Neural crest cell (in vitro differentiated cells): ENCODE results near the gene DAZ1. TPM values are rescaled to one million over a fixed set of nuclear protein-coding genes. Genes with fewer than 3 reads are reported as not detected.
"Not testable (repeated sequence)": the region's sequence is repeated elsewhere in the genome, so short reads cannot be mapped to it uniquely, and the experiment has no call there.

ENCODE experiments used
- DNase-seq: peaks from one replicate; pipeline ENCODE4 v3.0.0; 2021; ENCODE audit warnings: low read depth, mixed read lengths, low spot score
- H3K27ac Mint-ChIP-seq: one replicate; pipeline ENCODE4 v1.8.0; 2021; ENCODE audit warnings: mild to moderate bottlenecking, mixed read lengths; ENCODE audit not compliant: unreplicated experiment
- H3K27me3 Mint-ChIP-seq: 2 replicates; pipeline ENCODE4 v1.8.0; 2021; ENCODE audit warnings: low read depth, mild to moderate bottlenecking, mixed read lengths
- H3K36me3 Mint-ChIP-seq: 2 replicates; pipeline ENCODE4 v1.8.0; 2021; ENCODE audit warnings: low read depth, mild to moderate bottlenecking, mixed read lengths
- H3K4me1 Mint-ChIP-seq: 2 replicates; pipeline ENCODE4 v1.8.0; 2021; ENCODE audit warnings: mixed read lengths
- H3K4me3 Mint-ChIP-seq: one replicate; pipeline ENCODE4 v1.8.0; 2021; ENCODE audit warnings: mild to moderate bottlenecking, mixed read lengths
- H3K9me3 Mint-ChIP-seq: 2 replicates; pipeline ENCODE4 v1.8.0; 2021; ENCODE audit warnings: mixed read lengths
- long read RNA-seq: library from polyadenylated mRNA; unstranded; transcript quantifications from one replicate; pipeline ENCODE4 v2.0.0, GENCODE V29; 2020
- total RNA-seq: library from RNA; stranded (reverse); gene quantifications from 2 replicates; pipeline ENCODE4 v1.2.1, GENCODE V29; 2021

DAZ1 gene, protein sequence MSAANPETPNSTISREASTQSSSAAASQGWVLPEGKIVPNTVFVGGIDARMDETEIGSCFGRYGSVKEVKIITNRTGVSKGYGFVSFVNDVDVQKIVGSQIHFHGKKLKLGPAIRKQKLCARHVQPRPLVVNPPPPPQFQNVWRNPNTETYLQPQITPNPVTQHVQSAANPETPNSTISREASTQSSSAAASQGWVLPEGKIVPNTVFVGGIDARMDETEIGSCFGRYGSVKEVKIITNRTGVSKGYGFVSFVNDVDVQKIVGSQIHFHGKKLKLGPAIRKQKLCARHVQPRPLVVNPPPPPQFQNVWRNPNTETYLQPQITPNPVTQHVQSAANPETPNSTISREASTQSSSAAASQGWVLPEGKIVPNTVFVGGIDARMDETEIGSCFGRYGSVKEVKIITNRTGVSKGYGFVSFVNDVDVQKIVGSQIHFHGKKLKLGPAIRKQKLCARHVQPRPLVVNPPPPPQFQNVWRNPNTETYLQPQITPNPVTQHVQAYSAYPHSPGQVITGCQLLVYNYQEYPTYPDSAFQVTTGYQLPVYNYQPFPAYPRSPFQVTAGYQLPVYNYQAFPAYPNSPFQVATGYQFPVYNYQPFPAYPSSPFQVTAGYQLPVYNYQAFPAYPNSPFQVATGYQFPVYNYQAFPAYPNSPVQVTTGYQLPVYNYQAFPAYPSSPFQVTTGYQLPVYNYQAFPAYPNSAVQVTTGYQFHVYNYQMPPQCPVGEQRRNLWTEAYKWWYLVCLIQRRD
- not detected in 2 replicates for total RNA-seq
- long read RNA-seq, result 0 reads

DNA sequence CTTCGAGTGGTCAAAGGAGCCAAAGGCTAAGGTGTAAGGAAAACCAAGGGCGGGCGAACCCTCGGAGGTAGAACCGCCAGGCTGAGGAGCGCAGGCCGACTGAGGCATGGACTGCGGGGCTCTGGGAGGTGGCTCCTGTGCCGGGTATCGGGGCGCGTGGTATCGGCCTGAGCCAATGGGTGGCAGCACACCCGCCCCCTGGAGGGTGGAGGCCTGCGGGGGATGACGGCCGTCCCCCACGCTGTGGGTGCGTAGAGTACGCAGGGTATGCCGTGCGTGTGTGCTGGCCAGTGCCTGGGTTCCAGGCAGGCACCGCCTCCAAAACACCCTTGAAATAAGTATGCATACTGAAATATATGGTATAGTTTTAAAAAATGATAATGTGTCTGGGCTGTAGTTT is at the start of gene DAZ1:
TSS of gene DAZ1 (minus strand) at position 101 of the 400 bp plus-strand sequence. CDS start 208 bp downstream, outside the sequence.
- H3K36me3 Mint-ChIP-seq, H3K9me3 Mint-ChIP-seq, H3K27me3 Mint-ChIP-seq, H3K4me1 Mint-ChIP-seq, H3K4me3 Mint-ChIP-seq, H3K27ac Mint-ChIP-seq, DNase-seq: not testable (repeated sequence)

DNA sequence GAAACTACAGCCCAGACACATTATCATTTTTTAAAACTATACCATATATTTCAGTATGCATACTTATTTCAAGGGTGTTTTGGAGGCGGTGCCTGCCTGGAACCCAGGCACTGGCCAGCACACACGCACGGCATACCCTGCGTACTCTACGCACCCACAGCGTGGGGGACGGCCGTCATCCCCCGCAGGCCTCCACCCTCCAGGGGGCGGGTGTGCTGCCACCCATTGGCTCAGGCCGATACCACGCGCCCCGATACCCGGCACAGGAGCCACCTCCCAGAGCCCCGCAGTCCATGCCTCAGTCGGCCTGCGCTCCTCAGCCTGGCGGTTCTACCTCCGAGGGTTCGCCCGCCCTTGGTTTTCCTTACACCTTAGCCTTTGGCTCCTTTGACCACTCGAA is 20.4 kb upstream of the DAZ1 start, which contains the start of gene DAZ2:
TSS of gene DAZ2 (plus strand) at position 301 of the 400 bp plus-strand sequence. CDS start 208 bp downstream, outside the sequence.
- not testable (repeated sequence) for H3K36me3 Mint-ChIP-seq

DNA sequence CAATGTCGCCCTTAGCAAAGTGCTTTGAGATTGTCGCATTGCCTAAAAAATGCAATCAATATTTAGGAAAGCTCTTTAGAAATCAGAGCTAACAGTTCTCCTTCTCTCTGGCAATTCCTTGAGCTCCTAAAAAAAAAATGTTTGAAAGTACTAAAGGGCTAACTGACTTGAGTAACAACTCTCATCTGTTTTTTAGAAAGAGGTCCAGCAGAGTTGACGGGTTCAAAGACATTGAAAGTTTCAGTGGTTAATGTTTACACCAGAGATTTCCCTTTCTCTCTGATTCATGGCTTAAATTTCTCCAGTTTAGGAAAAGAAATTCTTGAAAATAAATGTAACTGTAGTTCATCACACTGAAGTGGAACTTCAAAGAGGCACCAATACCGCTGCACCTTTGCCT is 11.9 kb upstream of the DAZ1 start:
- not testable (repeated sequence) for H3K9me3 Mint-ChIP-seq, H3K27ac Mint-ChIP-seq, H3K36me3 Mint-ChIP-seq

More for the DNA sequence above, 20.4 kb upstream of the DAZ1 start, which contains the start of gene DAZ2:
- not testable (repeated sequence) for DNase-seq, H3K27me3 Mint-ChIP-seq, H3K4me1 Mint-ChIP-seq, H3K9me3 Mint-ChIP-seq, H3K27ac Mint-ChIP-seq, H3K4me3 Mint-ChIP-seq

DNA sequence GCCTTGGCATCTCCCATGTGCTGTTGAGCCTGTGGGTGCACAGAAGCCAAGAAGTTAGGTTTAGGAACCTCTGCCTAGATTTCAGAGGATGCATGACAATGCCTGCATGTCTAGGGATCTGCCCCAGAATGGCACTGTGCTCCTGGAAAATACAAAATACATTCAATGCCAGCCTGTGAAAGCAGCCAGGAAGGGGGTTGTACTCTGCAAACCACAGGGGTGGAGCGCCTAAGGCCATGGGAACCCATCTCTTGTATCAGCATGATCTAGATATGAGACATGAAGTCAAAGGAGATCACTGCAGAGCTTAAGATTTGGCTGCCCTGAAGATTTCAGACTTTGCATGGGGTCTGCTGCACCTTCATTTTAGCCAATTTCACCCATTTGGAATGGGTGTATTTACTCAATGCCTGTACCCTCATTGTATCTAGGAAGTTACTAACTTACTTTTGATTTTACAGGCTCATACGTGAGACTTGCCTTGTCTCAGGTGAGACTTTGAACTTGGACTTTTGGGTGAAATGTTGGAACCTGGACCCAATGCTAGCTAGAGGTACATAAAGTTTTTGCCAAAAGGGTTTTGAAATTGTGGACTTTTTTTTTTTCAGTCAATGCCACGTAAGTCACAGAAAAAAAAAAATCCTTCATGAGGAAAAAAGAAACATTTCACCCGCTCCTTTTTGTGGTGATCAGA is 11.1 kb upstream of the DAZ1 start:
- not testable (repeated sequence) for H3K27me3 Mint-ChIP-seq, DNase-seq, H3K9me3 Mint-ChIP-seq, H3K4me1 Mint-ChIP-seq, H3K36me3 Mint-ChIP-seq, H3K4me3 Mint-ChIP-seq, H3K27ac Mint-ChIP-seq

More for the DNA sequence above, 11.9 kb upstream of the DAZ1 start:
- not testable (repeated sequence) for H3K27me3 Mint-ChIP-seq, H3K4me1 Mint-ChIP-seq, DNase-seq, H3K4me3 Mint-ChIP-seq

DNA sequence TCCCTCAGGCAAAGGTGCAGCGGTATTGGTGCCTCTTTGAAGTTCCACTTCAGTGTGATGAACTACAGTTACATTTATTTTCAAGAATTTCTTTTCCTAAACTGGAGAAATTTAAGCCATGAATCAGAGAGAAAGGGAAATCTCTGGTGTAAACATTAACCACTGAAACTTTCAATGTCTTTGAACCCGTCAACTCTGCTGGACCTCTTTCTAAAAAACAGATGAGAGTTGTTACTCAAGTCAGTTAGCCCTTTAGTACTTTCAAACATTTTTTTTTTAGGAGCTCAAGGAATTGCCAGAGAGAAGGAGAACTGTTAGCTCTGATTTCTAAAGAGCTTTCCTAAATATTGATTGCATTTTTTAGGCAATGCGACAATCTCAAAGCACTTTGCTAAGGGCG is 8.6 kb upstream of the DAZ1 start:
- not testable (repeated sequence) for H3K9me3 Mint-ChIP-seq, H3K4me1 Mint-ChIP-seq, H3K27me3 Mint-ChIP-seq, H3K27ac Mint-ChIP-seq, DNase-seq, H3K36me3 Mint-ChIP-seq, H3K4me3 Mint-ChIP-seq

Other genes with a start within 250 kb of the DAZ1 start
- not detected in 2 replicates for gene BPY2, start 214.7 kb downstream of the DAZ1 start, total RNA-seq
- gene DAZ2, start 20.5 kb upstream of the DAZ1 start, total RNA-seq, result not detected in 2 replicates